NCI-H2081 (cell line): ENCODE measurements around the gene TMEM123.

Source experiments
- DNase-seq, 2 experiments: peaks; one replicate each; lab custom pipeline; 2025; lab: John Stamatoyannopoulos, UW

TMEM123 gene

GRCh38 chr11:102426000-102426399 is 26.6 kb downstream of the TMEM123 start:
- DNase-seq = peak in 1 of 2 experiments; percentile 6

- DNase-seq = peak; percentile 36 to 81
Observed at GRCh38 chr11:102423936-102424335, 28.6 kb downstream of the TMEM123 start.

DNA sequence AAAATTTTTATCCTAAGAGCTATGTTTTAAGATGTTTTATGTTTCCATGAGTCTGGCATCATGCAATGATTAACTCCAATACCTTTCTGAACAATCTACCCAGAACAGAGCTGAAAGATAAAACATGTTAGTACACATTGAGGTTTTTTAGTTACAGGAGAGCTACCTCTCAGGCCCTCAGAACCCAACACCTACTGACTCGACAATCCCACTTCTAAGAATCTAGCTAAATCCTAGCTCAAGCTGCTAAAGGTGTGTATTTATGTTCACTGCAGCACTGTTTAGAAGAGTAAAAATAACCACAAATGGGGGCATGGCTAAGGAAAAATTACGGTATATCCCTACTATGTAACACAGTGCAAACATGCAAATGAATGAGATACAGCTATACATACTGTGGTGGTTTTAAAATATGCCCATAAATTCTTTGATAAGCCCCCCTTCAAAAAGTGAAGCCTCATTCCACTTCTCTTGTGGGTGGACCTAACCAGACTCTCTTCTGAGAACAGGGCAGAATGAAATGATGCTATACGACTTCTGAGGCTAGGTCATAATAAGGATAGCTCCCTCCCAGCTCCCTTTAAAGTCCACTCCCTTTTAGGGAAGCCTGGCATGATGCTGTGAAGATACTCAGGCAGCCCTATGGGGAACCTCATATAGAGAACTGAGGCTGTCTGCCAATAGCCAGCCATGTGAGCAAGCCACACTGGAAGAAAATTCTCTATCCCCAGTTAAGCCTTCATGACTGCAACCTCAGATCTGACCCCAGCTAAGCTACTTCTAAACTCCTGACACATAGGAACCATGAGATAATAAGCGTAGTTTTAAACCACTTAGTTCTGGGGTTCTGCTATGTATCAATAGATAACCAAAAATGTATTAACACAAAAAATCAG is 29.5 kb downstream of the TMEM123 start:
- peak; percentile 22 to 67 for DNase-seq

DNA sequence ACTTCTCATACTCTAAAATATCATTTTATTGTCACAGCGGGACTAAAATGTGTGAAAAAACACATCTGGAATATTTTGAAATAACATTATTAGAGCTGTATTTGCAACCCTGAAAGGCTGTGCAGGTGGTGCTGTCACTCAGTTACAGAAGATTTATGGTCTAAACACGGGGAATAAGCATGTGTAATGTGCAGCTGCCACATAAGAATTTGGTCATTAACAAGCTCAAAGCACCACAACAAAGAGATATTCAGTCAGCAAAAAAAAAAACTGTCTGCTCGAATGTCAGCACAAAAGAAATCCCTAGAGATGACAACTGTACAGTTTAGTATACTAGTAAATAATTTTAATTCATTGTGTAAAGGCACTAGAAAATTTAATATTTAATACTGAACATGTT is 31.3 kb downstream of the TMEM123 start:
- peak; percentile 27 to 68 for DNase-seq

GRCh38 chr11:102420547-102420946 is 32.0 kb downstream of the TMEM123 start:
- no peak for DNase-seq

- DNase-seq = no peak
Observed at GRCh38 chr11:102419181-102419580, 33.4 kb downstream of the TMEM123 start.

- no peak for DNase-seq
Observed at GRCh38 chr11:102416976-102417375, 35.6 kb downstream of the TMEM123 start.

GRCh38 chr11:102415304-102415916 is 37.2 kb downstream of the TMEM123 start:
- DNase-seq = no peak

- DNase-seq = peak in 1 of 2 experiments; percentile 7
Observed at GRCh38 chr11:102414559-102414958, 38.0 kb downstream of the TMEM123 start.

GRCh38 chr11:102413497-102413896 is 39.1 kb downstream of the TMEM123 start:
- DNase-seq = no peak

GRCh38 chr11:102411142-102411541 is 41.4 kb downstream of the TMEM123 start:
- DNase-seq = no peak

DNA sequence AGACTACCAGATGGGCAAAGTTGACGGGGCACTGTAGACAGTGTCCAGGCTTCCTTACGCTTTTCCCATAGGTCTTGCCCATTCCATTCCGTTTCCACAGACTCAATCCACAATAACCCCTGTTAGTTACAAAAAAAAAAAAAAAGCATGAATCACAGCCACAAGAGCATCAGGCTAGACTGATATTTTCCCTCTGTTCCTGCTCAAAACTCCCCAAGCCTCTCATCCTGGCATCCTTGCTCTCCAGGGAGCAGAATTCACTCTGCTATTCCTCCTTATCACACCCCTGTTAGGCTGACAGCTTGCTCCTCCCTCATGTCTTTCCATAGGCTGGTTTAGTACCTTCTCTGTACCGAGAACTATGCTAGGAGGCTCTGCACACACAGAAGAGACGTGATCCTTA is 42.2 kb downstream of the TMEM123 start:
- DNase-seq = no peak

GRCh38 chr11:102408339-102408738 is 44.2 kb downstream of the TMEM123 start:
- no peak for DNase-seq

GRCh38 chr11:102407901-102408300 is 44.7 kb downstream of the TMEM123 start:
- no peak for DNase-seq

- no peak for DNase-seq
Observed at GRCh38 chr11:102406099-102406498, 46.5 kb downstream of the TMEM123 start.

DNA sequence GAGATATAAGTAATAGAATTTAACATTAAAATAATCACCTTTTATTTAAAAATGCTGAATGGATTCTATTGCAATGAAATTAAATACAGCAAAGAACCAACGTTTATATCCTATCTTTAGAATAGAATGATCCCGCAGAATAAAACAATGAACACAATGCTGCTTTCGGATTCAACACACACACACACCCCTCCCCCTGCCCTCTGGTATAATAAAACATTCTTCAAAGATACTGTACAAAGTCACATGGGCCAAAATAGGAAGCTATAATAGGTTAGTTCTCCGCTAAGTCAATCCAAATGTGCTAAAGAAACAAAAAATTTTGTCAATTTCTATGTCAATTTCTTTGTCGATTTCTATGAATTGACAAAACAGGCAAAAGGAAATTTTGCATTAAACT is 47.1 kb downstream of the TMEM123 start:
- DNase-seq = no peak

GRCh38 chr11:102402548-102402947 is 50.0 kb downstream of the TMEM123 start:
- no peak for DNase-seq

GRCh38 chr11:102401905-102402304 is 50.7 kb downstream of the TMEM123 start:
- DNase-seq = no peak

- no peak for DNase-seq
Observed at GRCh38 chr11:102400603-102401002, 52.0 kb downstream of the TMEM123 start.

GRCh38 chr11:102399189-102399588 is 53.4 kb downstream of the TMEM123 start:
- no peak for DNase-seq

DNA sequence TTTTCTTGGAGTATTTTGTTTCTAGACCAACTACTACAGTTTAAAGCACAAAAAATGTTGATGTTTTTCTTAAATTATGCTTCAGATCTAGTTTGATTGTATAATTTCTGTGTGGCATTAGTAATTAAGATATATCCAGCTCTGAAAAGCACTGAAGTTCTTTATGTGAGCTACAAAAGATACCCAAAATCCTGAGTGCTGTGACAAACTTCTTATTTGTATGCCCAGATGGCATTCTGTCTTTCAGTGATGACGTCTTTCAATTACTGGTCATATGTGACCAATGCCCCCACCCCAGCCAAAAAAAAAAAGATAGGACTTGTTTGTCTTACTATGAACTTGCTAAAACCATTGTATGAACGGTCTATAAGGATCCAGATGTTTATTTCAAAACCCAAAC is 54.3 kb downstream of the TMEM123 start:
- DNase-seq = no peak

DNA sequence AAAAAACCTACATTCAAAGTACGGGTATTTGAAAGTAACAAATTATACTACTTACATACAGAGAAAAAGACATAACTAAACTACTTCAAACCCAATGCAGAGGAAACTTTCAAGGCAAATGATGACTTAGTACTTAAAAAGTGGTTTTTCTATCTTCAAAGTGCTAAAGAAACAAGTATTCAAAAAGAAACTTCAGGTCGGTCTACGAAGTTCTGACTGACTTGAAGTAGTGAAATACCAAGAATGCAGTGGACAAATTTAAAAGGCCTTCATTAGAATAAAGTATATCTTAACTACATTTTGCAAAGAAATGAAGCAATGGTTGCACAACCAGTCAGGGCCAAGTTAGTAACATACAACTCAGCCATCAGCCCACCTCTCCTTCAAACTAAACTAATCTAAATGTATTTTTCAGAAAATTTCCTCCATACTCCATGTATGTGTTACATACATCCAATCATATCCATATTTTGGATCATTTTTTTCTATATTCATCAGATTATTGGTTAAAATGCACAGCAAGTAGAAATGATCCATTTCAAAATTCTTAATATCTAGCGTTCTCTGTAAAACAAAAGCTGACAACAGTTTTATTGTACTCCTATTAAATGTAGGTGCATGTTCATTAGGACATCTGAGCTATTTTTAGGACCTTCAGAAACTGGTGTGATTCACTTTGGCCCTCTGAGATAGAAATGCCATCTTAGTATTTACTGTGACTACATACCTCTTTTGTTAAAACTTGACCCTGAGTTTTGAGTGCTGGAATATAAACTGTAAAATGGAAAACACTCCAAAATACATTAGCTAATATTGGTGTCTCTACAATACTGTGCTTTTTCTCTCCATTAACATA is 55.6 kb downstream of the TMEM123 start:
- no peak for DNase-seq
